Testis (tissue), 2 donors: ENCODE data around the gene CDH23.

Source experiments
- CTCF ChIP-seq, 3 experiments: fragments of 450-650 bp in 2 of 3; fragments of 200-600 bp in 1 of 3; sonication (generic) in 1 of 3; IDR thresholded peaks; one replicate each; pipeline ENCODE4 v1.5.1; 2016 to 2019; ENCODE audit warnings: antibody characterized with exemption in 3 of 3, mild to moderate bottlenecking in 2 of 3, moderate library complexity in 1 of 3
- POLR2A ChIP-seq: fragments of 450-650 bp; IDR thresholded peaks from one replicate; pipeline ENCODE4 v1.6.1; 2017; ENCODE audit warnings: antibody characterized with exemption, mild to moderate bottlenecking, moderate library complexity

DNA sequence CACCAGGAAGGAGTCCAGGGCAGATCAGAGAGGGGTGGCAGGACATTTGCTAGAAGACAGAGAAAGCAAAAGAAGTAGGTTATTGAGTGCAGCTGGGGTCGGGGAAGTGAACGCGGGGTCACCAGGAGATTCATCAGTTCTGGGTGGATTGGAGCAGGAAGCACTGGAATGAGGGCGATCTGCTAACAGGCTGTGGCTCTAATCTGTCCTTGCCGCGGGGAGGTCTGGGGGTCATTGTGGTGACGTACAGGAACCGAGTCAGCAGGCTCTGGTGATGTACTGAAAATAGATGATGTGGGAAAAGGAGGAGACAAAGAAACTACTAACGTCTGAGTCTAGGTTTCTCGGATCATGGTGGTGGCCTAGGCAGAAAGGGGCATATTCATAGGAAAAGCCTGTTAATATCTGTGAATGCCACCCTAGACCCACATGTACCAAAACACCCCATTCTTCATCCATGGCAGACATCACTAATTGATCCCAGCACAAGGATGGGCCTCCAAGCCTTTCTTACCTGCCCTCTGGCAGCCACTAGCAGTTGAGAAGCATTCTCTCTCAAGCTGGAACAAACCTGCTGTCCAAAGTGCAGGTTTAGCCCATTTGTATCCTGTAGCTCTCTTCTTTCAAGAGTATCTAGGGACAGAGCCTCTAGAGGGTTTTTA is 188.3 kb downstream of the CDH23 start:
- no peak for TF ChIP-seq CTCF (IDR thresholded peaks at IDR 0.05)
- no peak for TF ChIP-seq POLR2A
